SIG-M5 treated with dmso at 0.1 percent for 504 hours (cell line): ENCODE results near the gene PTF1A.
"Not testable (repeated sequence)": the region's sequence is repeated elsewhere in the genome, so short reads cannot be mapped to it uniquely, and the experiment has no call there.

Source experiments
- DNase-seq: peaks from one replicate; lab custom pipeline; 2025; ENCODE audit not compliant: unreplicated experiment; lab: John Stamatoyannopoulos, UW

The PTF1A gene

GRCh38 chr10:23202779-23203178 is 10.7 kb downstream of the PTF1A start:
- no peak for DNase-seq

- no peak for DNase-seq
These were observed 11.5 kb downstream of the PTF1A start for GRCh38 chr10:23203369-23204325.

- no peak for DNase-seq
These were observed 12.7 kb downstream of the PTF1A start for GRCh38 chr10:23204773-23205172.

- DNase-seq, result no peak
These were observed 14.0 kb downstream of the PTF1A start for GRCh38 chr10:23205972-23206642.

GRCh38 chr10:23217471-23217870 is 25.4 kb downstream of the PTF1A start:
- no peak for DNase-seq

- DNase-seq, result no peak
These were observed 38.5 kb downstream of the PTF1A start for GRCh38 chr10:23230582-23230981.

DNA sequence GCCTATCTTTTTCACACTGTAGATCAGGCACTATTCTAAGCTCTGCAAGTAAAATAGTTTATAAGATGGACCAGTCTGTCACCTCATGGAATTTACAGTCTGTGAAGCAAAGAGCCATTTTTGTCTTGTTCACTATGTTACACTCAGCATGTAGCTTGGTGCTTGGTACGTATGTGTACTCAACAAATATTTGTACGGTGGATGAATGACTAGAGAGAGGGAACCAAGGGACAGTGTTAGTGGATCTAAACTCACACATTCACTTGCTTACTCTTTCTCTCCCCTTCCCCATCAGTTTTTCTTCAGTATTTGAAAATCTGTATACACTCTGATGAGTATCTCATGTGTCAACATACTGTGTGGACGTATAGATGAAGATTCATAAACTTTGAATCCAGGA is 45.9 kb downstream of the PTF1A start:
- DNase-seq, result no peak

GRCh38 chr10:23241779-23242178 is 49.7 kb downstream of the PTF1A start:
- DNase-seq, result not testable (repeated sequence)
